Fibroblast of the aortic adventitia (primary cell): ENCODE measurements around the gene MLIP. TPM values are rescaled to one million over a fixed set of nuclear protein-coding genes. Genes with fewer than 3 reads are reported as not detected.

Source experiments
- DNase-seq: peaks from one replicate; pipeline ENCODE4 v3.0.0-alpha.2; 2010; ENCODE audit warnings: low read depth
- H3K4me3 ChIP-seq: 2 replicates; pipeline ENCODE4 v1.5.1; 2011; ENCODE audit warnings: low read depth, mild to moderate bottlenecking, control low read depth, low read length, moderate library complexity
- total RNA-seq: library from RNA; depleted of rRNA; stranded (reverse); fragments of >200 nt; gene quantifications from 2 replicates; pipeline ENCODE4 v1.2.3, GENCODE V29; 2012; ENCODE audit warnings: low replicate concordance
- TF ChIP-seq, protein P1 (sequence below): IDR thresholded peaks from 2 replicates; pipeline ENCODE4 v1.5.1; 2011; ENCODE audit warnings: mild to moderate bottlenecking, low read length, control low read depth, inconsistent platforms; ENCODE audit not compliant: insufficient read depth

The MLIP gene
- total RNA-seq, 1 donor, result not detected

DNA sequence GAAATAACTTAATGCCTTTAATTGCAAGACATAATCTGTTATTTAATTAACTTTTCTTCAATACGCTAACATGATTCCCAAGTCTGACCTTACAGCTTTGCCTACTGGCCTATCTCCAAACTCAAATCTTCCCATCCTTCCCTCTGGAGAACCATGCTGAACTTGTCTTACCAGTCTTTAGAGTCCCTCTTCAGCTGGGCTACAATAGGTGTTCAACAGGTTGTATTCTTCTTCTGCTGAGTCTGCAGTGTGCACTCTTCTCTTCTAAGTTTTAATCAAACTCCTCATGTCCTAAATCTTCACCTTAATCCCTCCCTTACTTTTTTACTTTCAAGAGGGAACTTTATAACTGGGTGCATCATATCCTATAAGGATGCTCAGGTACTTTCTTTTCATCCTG lies 121.5 kb downstream of the MLIP start:
- DNase-seq, result no peak
- no peak overlapping the region for H3K4me3 ChIP-seq
- TF ChIP-seq, protein P1, sequence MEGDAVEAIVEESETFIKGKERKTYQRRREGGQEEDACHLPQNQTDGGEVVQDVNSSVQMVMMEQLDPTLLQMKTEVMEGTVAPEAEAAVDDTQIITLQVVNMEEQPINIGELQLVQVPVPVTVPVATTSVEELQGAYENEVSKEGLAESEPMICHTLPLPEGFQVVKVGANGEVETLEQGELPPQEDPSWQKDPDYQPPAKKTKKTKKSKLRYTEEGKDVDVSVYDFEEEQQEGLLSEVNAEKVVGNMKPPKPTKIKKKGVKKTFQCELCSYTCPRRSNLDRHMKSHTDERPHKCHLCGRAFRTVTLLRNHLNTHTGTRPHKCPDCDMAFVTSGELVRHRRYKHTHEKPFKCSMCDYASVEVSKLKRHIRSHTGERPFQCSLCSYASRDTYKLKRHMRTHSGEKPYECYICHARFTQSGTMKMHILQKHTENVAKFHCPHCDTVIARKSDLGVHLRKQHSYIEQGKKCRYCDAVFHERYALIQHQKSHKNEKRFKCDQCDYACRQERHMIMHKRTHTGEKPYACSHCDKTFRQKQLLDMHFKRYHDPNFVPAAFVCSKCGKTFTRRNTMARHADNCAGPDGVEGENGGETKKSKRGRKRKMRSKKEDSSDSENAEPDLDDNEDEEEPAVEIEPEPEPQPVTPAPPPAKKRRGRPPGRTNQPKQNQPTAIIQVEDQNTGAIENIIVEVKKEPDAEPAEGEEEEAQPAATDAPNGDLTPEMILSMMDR, result no peak

DNA sequence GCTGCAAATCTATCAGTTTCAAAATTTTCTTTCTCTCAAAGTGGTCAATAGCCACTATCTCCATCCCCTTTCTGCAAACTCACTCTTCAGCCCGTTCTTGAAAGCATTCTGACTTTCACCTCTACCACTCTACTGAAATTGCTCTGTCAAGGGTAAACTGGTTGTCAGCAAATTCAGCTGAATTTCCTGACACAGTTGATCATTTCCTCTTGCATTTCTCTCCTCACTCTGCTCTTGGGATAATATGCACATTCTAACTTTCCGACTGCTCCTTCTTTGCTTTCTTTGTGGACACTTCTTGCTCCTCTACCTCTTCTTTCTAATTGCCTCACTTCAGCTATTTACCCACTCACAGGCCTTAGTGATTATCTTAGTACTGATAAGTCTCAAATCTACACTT lies 123.3 kb downstream of the MLIP start:
- TF ChIP-seq, protein P1, result no peak
- DNase-seq, result no peak
- no peak overlapping the region for H3K4me3 ChIP-seq

DNA sequence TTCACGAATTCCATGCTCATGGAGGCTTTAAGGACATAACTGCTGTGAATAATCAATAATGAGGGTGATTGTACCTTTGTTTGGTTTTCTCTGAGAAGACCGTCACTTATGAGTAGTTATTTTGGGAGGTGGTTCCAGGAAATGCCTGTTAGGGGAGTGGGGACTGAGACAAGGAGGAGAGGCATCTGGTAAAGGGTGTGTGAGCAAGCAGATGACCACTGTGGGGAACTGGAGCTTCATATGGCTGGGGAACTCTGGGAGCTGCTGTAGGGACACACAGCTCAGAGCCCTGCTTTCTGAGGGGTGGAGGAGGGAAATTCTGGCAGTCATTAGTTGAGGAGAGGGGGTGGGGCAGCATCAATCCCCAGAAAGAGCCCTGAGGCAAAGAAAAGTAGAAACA lies 125.7 kb downstream of the MLIP start:
- no peak overlapping the region for H3K4me3 ChIP-seq
- TF ChIP-seq, protein P1, result no peak
- no peak for DNase-seq

DNA sequence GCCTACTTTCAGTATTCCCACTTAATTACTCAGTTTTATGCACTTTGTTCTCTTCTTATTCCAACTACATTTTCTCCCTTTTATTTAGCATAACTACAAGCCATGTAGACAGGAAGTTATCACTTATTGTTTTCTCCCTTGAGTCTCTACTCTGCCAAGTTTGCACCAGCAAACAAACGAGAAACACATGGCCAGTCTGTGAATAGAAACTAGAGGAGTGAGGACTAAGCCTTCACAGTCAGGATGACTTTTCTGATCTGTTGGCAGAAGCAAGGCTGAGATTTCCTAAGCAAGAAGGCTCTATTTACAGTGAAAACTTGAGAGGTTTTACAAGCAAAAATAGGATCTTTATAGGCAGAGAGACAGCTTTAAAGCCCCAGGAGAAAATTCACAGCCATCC lies 127.2 kb downstream of the MLIP start:
- peak; percentile 84 for DNase-seq
- TF ChIP-seq, protein P1, result no peak
- no peak overlapping the region for H3K4me3 ChIP-seq

DNA sequence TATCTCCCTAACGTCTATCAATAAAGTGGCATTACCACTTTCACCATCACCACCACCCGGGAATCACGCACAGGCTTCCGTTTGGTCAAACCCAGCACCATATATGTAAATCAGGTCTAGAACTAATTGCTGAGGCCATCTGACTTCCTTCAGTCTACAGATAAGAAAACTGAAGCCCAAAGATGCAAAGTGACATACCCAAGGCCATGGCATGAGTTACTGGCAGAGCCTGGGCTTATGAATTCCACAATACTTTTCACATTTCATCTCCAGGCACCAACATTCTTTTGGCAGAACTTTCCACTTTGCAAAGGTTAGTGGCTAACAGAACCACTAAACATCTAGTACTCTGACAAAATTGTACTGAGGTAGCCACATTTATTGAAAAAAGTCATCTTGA lies 132.5 kb downstream of the MLIP start:
- H3K4me3 ChIP-seq, result no peak overlapping the region
- TF ChIP-seq, protein P1, result no peak
- no peak for DNase-seq

DNA sequence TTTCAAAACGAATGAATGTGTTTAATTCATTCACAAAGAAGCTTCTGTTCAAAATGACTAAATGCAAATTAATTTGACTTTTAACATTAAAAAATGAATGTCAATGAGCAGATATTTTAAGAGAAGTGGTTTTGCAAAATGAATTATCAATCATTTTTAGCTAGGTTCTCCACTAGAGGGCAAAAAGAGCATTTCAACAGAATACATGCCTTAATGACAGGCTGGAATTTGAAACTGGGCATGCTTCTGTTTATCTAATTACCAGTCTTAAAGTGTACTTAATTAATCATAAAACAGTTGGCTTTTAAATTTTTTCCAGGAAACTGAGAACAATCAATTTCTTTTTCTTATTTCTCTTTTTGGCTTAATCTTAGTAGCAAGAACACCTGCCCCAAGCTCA lies 133.2 kb downstream of the MLIP start:
- peak; percentile 44 for DNase-seq
- no peak overlapping the region for H3K4me3 ChIP-seq
- TF ChIP-seq, protein P1, result peak; percentile 58

DNA sequence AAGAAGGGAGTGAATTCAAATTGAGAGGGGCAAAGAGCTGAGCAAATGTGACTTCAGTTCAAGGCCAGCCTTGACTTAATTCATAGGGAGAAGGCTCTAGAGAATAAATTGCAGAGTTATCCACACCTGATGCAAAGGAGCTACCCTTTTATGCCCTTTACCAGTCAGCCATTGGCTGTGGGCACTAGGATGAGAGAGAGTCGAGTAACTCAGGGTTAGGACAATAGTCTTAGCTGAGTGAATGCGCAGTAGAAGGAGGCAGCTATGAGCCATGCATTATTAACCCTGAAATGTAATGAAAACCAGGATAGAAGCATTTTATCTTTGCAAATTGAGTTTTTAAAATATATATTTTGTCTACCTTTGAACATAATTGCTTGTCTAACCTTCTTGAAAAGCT lies 134.0 kb downstream of the MLIP start:
- TF ChIP-seq, protein P1, result no peak
- no peak for DNase-seq
- H3K4me3 ChIP-seq, result no peak overlapping the region
